Pancreas (tissue), 10 donors: Measurements from ENCODE around the gene YWHAE. TPM values are rescaled to one million over a fixed set of nuclear protein-coding genes. Genes with fewer than 3 reads are reported as not detected.

ENCODE experiments used
- ATAC-seq, 4 donors: fragments of 200-7000 bp; cut with Tn5 transposase; one replicate each; pipeline versions ENCODE4 v1.8.0 to v1.9.1; 2020; ENCODE audit warnings: mild to moderate bottlenecking in 4 of 4, moderate library complexity in 4 of 4
- DNase-seq, 6 donors: peaks; one replicate each; pipeline ENCODE4 v3.0.0-alpha.2; 2020
- FAIRE-seq: peaks from 2 replicates; lab custom pipeline; 2012; peaks lifted over from hg19 to GRCh38; lab: Jason Lieb, UNC
- H3K27ac ChIP-seq, 4 donors: fragments of 200-600 bp; sonication (generic); 1 replicate in 3 of 4; 2 replicates in 1 of 4; pipeline versions ENCODE4 v1.5.0 to v1.8.0; 2020
- H3K27me3 ChIP-seq, 4 donors: fragments of 200-600 bp; one replicate each; pipeline ENCODE4 v1.8.0; 2021
- H3K36me3 ChIP-seq, 3 donors: fragments of 200-600 bp; sonication (generic) in 1 of 3; one replicate each; pipeline versions ENCODE4 v1.5.0 to v1.8.0; 2020 to 2021
- H3K4me1 ChIP-seq, 3 donors: fragments of 200-600 bp; one replicate each; pipeline ENCODE4 v1.8.0; 2021
- H3K4me3 ChIP-seq, 4 donors: fragments of 200-600 bp; sonication (generic) in 2 of 4; one replicate each; pipeline versions ENCODE4 v1.5.0 to v1.8.0; 2020 to 2021
- H3K9me3 ChIP-seq, 4 donors: fragments of 200-600 bp; one replicate each; pipeline ENCODE4 v1.8.0; 2021
- CTCF ChIP-seq, 4 donors: fragments of 200-600 bp; sonication (generic) in 3 of 4; IDR thresholded peaks; one replicate each; pipeline versions ENCODE4 v1.5.0 to v1.8.0; 2021; ENCODE audit warnings: antibody characterized with exemption in 4 of 4
- WGBS, 2 donors: extraction: QIAGEN DNeasy Blood & Tissue Kit; methylation state at CpG; one replicate each; pipeline ENCODE4 v1.1.7; 2013; 5-methylcytosine and 5-hydroxymethylcytosine counted together
- intact Hi-C, 3 donors: fragments of 100-400 bp; cut with DNase I; formaldehyde crosslinking; loops; one replicate each; pipeline versions ENCODE4 v1.11.1 to v1.14.2; 2022
- polyA plus RNA-seq, 2 donors: library from polyadenylated mRNA; stranded (reverse); fragments of 200-250 nt; gene quantifications; one replicate each; pipeline ENCODE4 v1.2.3, GENCODE V29; 2013
- total RNA-seq, 6 donors: library from RNA; stranded (reverse); fragmentation: NEBNext Ultra II Directional in 4 of 6; extraction: Animal tissue kit (Norgen Biotek cat#: 25700) in 4 of 6; gene quantifications; one replicate each; pipeline versions ENCODE4 v1.2.1 to v1.2.4, GENCODE V29; 2021 to 2023
- donor health status: healthy with polysubstance abuse.
- donor health status: DM: no; HTN: no; CAD: no; lungs with moderate emphysema.
- donor health status: DM: no; HTN: no; CAD: no.
- donor health status: control.
- donor health status: control.
- donor health status: Bipolar disorder and iron deficiency.
- donor health status: DM: yes; HTN: yes; CAD: no.
- donor health status: DM: no; HTN: no; CAD: no.
- donor health status: DM: no; HTN: no; CAD: no.
- donor health status: DM: yes; HTN: yes; CAD: no.

The YWHAE gene
- total and polyA plus RNA-seq, 8 donors = 131 to 236 (median 192) TPM

- Histone ChIP-seq H3K27me3 (no peaks in the 10 kb centered on the region), H3K4me1 (no peaks in the 10 kb centered on the region), H3K27ac (no peak overlapping the region), H3K4me3 (no peak overlapping the region), H3K36me3 (no peaks in the 10 kb centered on the region), H3K9me3 (no peaks in the 10 kb centered on the region)
- FAIRE-seq (no peak), ATAC-seq (no peak), DNase-seq (peak in 1 of 6 donors; percentile 9)
- WGBS, 2 donors = 65 to 70% methylated on average over 7 of the region's 7 CpGs
- intact Hi-C loops = no loop called here
- TF ChIP-seq CTCF (IDR thresholded peaks at IDR 0.05) = no peak
Observed at GRCh38 chr17:1328437-1328836, 71.6 kb downstream of the YWHAE start.

- Histone ChIP-seq H3K27ac (no peak overlapping the region), H3K9me3 (no peaks in the 10 kb centered on the region), H3K4me1 (no peaks in the 10 kb centered on the region), H3K36me3 (no peaks in the 10 kb centered on the region), H3K4me3 (no peak overlapping the region), H3K27me3 (no peaks in the 10 kb centered on the region)
- no peak for TF ChIP-seq CTCF (IDR thresholded peaks at IDR 0.05)
- peak in 2 of 6 donors; percentile 9 to 16 for DNase-seq
- FAIRE-seq = no peak
- ATAC-seq = no peak
- intact Hi-C loops = no loop called here
- 64 to 76% methylated on average over 12 of the region's 12 CpGs for WGBS, 2 donors
Observed at GRCh38 chr17:1325766-1326165, 74.3 kb downstream of the YWHAE start.

- no peak for ATAC-seq
- peak in 3 of 6 donors; percentile 21 to 31 (median 24) for DNase-seq
- 65 to 83% methylated on average over 26 to 27 of the region's 27 CpGs for WGBS, 2 donors
Observed at GRCh38 chr17:1324201-1324771, 75.7 kb downstream of the YWHAE start.

GRCh38 chr17:1323336-1323735 is 76.7 kb downstream of the YWHAE start:
- Histone ChIP-seq H3K4me3 (no peak overlapping the region), H3K9me3 (no peaks in the 10 kb centered on the region), H3K27me3 (no peaks in the 10 kb centered on the region), H3K36me3 (no peaks in the 10 kb centered on the region), H3K4me1 (no peaks in the 10 kb centered on the region), H3K27ac (no peak overlapping the region)
- DNase-seq (peak in 2 of 6 donors; percentile 11 to 20), ATAC-seq (no peak), FAIRE-seq (no peak)
- WGBS, 2 donors = 74 to 80% methylated on average over 18 to 19 of the region's 19 CpGs
- no peak for TF ChIP-seq CTCF (IDR thresholded peaks at IDR 0.05)
- intact Hi-C loops = loop anchor here in 1 of 3 donors (5.0 kb wide), 1 partner anchor 41 kb away; no protein-coding TSS in a partner anchor

More at GRCh38 chr17:1324201-1324771, 75.7 kb downstream of the YWHAE start:
- H3K36me3 ChIP-seq = no peaks in the 10 kb centered on the region
- no peak for FAIRE-seq
- H3K4me3 ChIP-seq = no peak overlapping the region
- H3K4me1 ChIP-seq = no peaks in the 10 kb centered on the region
- TF ChIP-seq CTCF (IDR thresholded peaks at IDR 0.05) = no peak
- intact Hi-C loops = loop anchor here in 1 of 3 donors (5.0 kb wide), 1 partner anchor 42 kb away; no protein-coding TSS in a partner anchor
- H3K27ac ChIP-seq = no peak overlapping the region
- no peaks in the 10 kb centered on the region for H3K9me3 ChIP-seq
- H3K27me3 ChIP-seq = no peaks in the 10 kb centered on the region

GRCh38 chr17:1322480-1322879 is 77.5 kb downstream of the YWHAE start:
- Histone ChIP-seq H3K4me1 (no peaks in the 10 kb centered on the region), H3K27me3 (no peaks in the 10 kb centered on the region), H3K27ac (no peak overlapping the region), H3K36me3 (no peaks in the 10 kb centered on the region), H3K9me3 (no peaks in the 10 kb centered on the region), H3K4me3 (no peak overlapping the region)
- no peak for FAIRE-seq
- no peak for DNase-seq
- intact Hi-C loops = loop anchor here in 1 of 3 donors (5.0 kb wide), 1 partner anchor 40 kb away; no protein-coding TSS in a partner anchor
- TF ChIP-seq CTCF (IDR thresholded peaks at IDR 0.05) = no peak
- WGBS, 2 donors = 61 to 72% methylated on average over 10 of the region's 10 CpGs
- peak in 2 of 4 donors; percentile 59 to 68 for ATAC-seq
